IPS-NIHi7 (cell line): Measurements from ENCODE around the gene SLC5A1.

Experiments
- DNase-seq: peaks from one replicate; pipeline ENCODE4 v3.0.0; 2012; ENCODE audit warnings: mixed read lengths; ENCODE audit errors: extremely low spot score

The SLC5A1 gene

GRCh38 chr22:32042924-32043323 is at the start of gene SLC5A1:
TSS of gene SLC5A1 (plus strand) at chr22:32043261. CDS start at chr22:32043282, 21 bp downstream.
- DNase-seq: no peak

- peak; percentile 31 for DNase-seq
These were observed 48.0 kb upstream of the SLC5A1 start for GRCh38 chr22:31995046-31995445.

GRCh38 chr22:31995807-31996206 is 47.3 kb upstream of the SLC5A1 start:
- no peak for DNase-seq

- no peak for DNase-seq
These were observed 44.2 kb upstream of the SLC5A1 start for GRCh38 chr22:31998784-31999385.

GRCh38 chr22:32000181-32000580 is 42.9 kb upstream of the SLC5A1 start:
- no peak for DNase-seq

- DNase-seq: no peak
These were observed 37.6 kb upstream of the SLC5A1 start for GRCh38 chr22:32005453-32005852.

- DNase-seq: no peak
These were observed 29.9 kb upstream of the SLC5A1 start for GRCh38 chr22:32013200-32013599.

- no peak for DNase-seq
These were observed 27.0 kb upstream of the SLC5A1 start for GRCh38 chr22:32016081-32016480.

- DNase-seq: no peak
These were observed 25.0 kb upstream of the SLC5A1 start for GRCh38 chr22:32018056-32018455.

GRCh38 chr22:32020117-32020516 is 22.9 kb upstream of the SLC5A1 start:
- DNase-seq: no peak

- no peak for DNase-seq
These were observed 21.3 kb upstream of the SLC5A1 start for GRCh38 chr22:32021716-32022115.

- DNase-seq: no peak
These were observed 19.7 kb upstream of the SLC5A1 start for GRCh38 chr22:32023251-32023827.

GRCh38 chr22:32024796-32025195 is 18.3 kb upstream of the SLC5A1 start:
- no peak for DNase-seq

GRCh38 chr22:32030518-32031247 is 12.4 kb upstream of the SLC5A1 start:
- DNase-seq: no peak

GRCh38 chr22:32031466-32031865 is 11.6 kb upstream of the SLC5A1 start:
- DNase-seq: no peak

- no peak for DNase-seq
These were observed 8.8 kb upstream of the SLC5A1 start for GRCh38 chr22:32034275-32034674.

GRCh38 chr22:32037236-32037635 is 5.8 kb upstream of the SLC5A1 start:
- DNase-seq: no peak

GRCh38 chr22:32040324-32040904 is 2.6 kb upstream of the SLC5A1 start:
- DNase-seq: no peak

- DNase-seq: no peak
These were observed 330 bp downstream of the SLC5A1 start for GRCh38 chr22:32043391-32043790.

GRCh38 chr22:32044477-32044876 is 1.4 kb downstream of the SLC5A1 start:
- DNase-seq: no peak

- no peak for DNase-seq
These were observed 1.9 kb downstream of the SLC5A1 start for GRCh38 chr22:32044913-32045312.

- no peak for DNase-seq
These were observed 5.0 kb downstream of the SLC5A1 start for GRCh38 chr22:32048069-32048468.
